Measurements from ENCODE around the gene CES2.

DNA sequence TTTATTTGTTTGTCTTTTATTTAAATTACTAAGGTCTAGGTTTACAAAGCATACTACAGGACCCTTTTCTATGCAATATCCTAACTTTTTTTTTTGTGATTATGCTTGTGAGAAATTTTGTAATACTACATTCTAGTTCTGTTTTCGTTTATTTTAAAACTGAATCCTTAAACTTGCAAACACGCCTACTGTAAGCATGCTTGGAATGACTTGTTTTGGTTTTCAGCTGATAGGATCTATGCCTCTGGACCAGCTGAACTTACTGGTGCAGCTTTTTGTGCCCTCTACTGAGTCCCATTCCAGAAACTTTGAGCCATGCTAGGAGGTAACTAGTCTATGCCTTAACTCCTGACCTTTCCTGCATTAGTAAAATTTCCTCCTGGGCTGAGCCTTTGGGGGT lies 49.0 kb upstream of the CES2 start:
- TF ChIP-seq EZH2 (IDR thresholded peaks at IDR 0.05) (no peak), JUND (IDR thresholded peaks at IDR 0.05) (no peak), POLR2A (IDR thresholded peaks at IDR 0.05; ENCODE audit: borderline replicate concordance, extremely low read depth, insufficient read depth, insufficient read length) (no peak), ZFX (IDR thresholded peaks at IDR 0.05) (no peak)
- TF ChIP-seq, protein P1, sequence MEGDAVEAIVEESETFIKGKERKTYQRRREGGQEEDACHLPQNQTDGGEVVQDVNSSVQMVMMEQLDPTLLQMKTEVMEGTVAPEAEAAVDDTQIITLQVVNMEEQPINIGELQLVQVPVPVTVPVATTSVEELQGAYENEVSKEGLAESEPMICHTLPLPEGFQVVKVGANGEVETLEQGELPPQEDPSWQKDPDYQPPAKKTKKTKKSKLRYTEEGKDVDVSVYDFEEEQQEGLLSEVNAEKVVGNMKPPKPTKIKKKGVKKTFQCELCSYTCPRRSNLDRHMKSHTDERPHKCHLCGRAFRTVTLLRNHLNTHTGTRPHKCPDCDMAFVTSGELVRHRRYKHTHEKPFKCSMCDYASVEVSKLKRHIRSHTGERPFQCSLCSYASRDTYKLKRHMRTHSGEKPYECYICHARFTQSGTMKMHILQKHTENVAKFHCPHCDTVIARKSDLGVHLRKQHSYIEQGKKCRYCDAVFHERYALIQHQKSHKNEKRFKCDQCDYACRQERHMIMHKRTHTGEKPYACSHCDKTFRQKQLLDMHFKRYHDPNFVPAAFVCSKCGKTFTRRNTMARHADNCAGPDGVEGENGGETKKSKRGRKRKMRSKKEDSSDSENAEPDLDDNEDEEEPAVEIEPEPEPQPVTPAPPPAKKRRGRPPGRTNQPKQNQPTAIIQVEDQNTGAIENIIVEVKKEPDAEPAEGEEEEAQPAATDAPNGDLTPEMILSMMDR (IDR thresholded peaks at IDR 0.05 in 2 of 3, conservative IDR thresholded peaks at IDR 0.05 in 1 of 3; ENCODE audit: borderline replicate concordance in 1 of 3, insufficient read depth in 1 of 3, low read depth in 2 of 3, low read length in 2 of 3): no peak

Data from HCT116 (cell line).